AG09309 (cell line): Measurements from ENCODE around the gene CDS2.

Source experiments
- DNase-seq: peaks from one replicate; pipeline ENCODE4 v3.0.0-alpha.2; 2010; ENCODE audit warnings: low read depth
- H3K4me3 ChIP-seq: 2 replicates; pipeline ENCODE4 v1.5.1; 2011; ENCODE audit warnings: mild to moderate bottlenecking, low read depth, low read length, moderate library complexity; ENCODE audit not compliant: control insufficient read depth
- CTCF ChIP-seq: IDR thresholded peaks from 2 replicates; pipeline ENCODE4 v1.5.1; 2011; ENCODE audit warnings: mild to moderate bottlenecking, low read depth, low read length, inconsistent platforms; ENCODE audit not compliant: insufficient read depth, control insufficient read depth; ENCODE audit errors: missing control alignments

The CDS2 gene

GRCh38 chr20:5212907-5213487, 86.2 kb downstream of the CDS2 start:
- TF ChIP-seq CTCF = no peak
- no peak overlapping the region for H3K4me3 ChIP-seq
- no peak for DNase-seq

- no peak for TF ChIP-seq CTCF
- no peak for DNase-seq
- H3K4me3 ChIP-seq = no peak overlapping the region
These were observed 88.0 kb downstream of the CDS2 start for GRCh38 chr20:5214826-5215225.

- no peak for TF ChIP-seq CTCF
- no peak for DNase-seq
- no peak overlapping the region for H3K4me3 ChIP-seq
These were observed 89.0 kb downstream of the CDS2 start for GRCh38 chr20:5215672-5216304.

GRCh38 chr20:5216663-5217062, 89.9 kb downstream of the CDS2 start:
- DNase-seq = no peak
- H3K4me3 ChIP-seq = no peak overlapping the region
- no peak for TF ChIP-seq CTCF

GRCh38 chr20:5217616-5218015, 90.8 kb downstream of the CDS2 start:
- H3K4me3 ChIP-seq = no peak overlapping the region
- TF ChIP-seq CTCF = no peak
- DNase-seq = no peak

- no peak for DNase-seq
- no peak for TF ChIP-seq CTCF
- no peak overlapping the region for H3K4me3 ChIP-seq
These were observed 93.7 kb downstream of the CDS2 start for GRCh38 chr20:5220321-5221060.

- DNase-seq = no peak
- TF ChIP-seq CTCF = no peak
- H3K4me3 ChIP-seq = no peak overlapping the region
These were observed 94.2 kb downstream of the CDS2 start for GRCh38 chr20:5221061-5221430.
